GM18499 (cell line): ENCODE measurements around the gene NBAS.
"Not testable (repeated sequence)": the region's sequence is repeated elsewhere in the genome, so short reads cannot be mapped to it uniquely, and the experiment has no call there.

Source experiments
- ATAC-seq: cut with Tn5 transposase; IDR thresholded peaks from one replicate; pipeline ENCODE4 v1.9.1; 2021; ENCODE audit warnings: moderate number of reproducible peaks; ENCODE audit not compliant: insufficient read depth, unreplicated experiment

Gene NBAS

GRCh38 chr2:15284614-15285013 lies 276.5 kb downstream of the NBAS start:
- ATAC-seq, result no peak

DNA sequence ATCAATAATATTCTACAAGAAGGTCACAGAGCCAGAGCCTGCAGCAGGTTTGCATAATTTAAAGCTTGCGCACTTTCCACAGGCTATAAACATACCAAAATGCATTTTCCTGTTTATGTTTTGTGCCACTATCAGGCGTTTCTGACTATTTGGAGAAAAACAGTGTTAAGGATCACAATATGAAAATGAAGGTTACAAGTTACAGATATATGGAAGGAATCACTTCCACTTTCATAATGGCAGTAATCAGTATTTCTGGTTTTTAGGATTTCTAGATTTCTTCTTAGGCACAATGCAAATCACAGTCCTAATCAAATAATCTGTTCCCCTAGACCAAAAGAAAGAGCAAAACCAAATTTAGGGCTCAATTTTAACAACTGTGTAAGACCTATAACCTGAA lies 279.5 kb downstream of the NBAS start:
- no peak for ATAC-seq

DNA sequence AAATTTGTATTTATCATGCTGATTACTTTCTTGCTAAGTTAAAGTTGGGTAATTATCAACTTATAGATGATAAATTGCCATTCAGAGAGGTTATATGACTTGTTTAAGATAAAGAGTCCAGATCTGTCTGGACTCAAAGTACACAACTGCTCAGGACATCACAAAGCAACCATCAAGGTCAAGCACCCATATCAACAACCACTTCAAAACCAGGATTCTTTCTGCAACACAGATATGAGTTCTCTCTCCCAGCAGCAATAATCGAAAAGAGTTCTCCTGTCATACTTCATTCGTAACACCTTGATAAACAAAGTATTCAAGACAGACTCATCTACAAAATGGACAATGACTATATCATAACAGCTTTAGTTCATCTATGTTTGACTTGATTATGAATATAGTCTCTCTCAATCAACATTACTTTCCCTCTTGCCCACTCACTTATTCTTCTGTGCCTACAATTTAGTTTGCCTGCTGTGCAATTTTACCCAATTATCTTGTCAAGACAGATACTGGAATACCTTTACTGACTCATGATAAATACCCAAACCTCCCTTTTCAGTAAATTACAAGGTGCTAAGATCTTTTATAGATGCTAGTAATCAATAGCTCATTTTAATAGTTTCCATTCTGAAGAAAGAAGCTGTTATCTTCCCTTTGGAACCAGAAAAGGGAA lies 281.8 kb downstream of the NBAS start:
- ATAC-seq, result no peak

GRCh38 chr2:15278296-15278695 lies 282.8 kb downstream of the NBAS start:
- ATAC-seq, result no peak

DNA sequence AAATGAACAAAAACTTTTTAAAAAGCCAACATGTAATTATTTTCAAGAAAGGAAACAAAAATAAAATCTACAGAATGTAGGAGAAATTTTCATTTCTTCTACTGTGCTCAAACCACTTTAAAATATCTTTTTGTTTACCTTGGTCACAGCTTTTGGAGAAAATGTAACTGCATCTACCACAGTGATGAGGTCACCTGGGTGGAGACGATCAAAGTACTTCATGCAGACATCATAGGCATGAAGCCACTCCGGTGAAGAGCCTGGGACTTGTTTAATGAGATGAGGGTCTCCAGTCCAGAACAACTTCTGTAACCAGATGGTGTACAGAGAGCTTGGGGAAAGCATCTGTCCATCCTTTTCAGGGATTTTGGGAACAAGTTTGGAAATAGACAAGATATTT lies 285.8 kb downstream of the NBAS start:
- ATAC-seq, result no peak

- ATAC-seq, result no peak
Observed at GRCh38 chr2:15273452-15273851, 287.7 kb downstream of the NBAS start.

DNA sequence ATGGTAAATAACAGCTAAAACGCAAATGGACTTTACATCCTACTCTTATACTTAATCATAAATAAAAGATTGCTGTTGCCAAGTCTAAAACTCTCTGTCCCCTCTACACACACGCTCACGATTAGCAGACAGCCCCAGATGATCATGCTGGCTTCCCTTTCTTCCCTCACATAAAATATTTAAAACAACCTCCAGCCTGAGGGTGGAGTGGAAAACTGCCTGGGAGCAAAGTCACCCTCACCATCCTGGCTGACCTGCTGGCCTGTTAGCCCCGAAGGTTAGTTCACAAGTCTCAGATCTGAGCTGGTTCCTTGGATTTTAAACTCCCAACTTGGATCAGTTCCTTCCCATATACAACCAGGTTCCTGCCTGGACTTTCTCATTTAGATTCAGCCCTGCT lies 288.2 kb downstream of the NBAS start:
- ATAC-seq, result no peak

- no peak for ATAC-seq
Observed at GRCh38 chr2:15271941-15272542, 289.1 kb downstream of the NBAS start.

DNA sequence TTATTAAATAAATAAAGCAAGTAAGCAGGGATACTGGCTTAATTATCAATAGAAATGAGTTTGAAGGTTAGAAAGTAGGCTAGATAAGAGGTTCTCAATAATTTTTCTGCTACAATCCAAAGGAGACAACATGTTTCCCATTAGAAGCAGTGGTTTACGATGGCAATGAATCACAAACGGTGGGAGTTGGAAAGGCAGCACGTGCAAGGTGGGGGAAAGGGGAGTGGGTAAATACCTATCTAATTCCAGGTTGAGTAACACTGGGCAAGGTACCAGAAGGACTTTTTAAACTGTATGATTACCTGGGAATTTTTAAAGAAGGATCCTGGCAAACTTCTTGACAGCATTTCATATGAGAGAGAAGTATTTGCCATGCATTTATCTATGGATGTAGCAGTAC lies 289.9 kb downstream of the NBAS start:
- no peak for ATAC-seq

- ATAC-seq, result no peak
Observed at GRCh38 chr2:15269043-15269442, 292.1 kb downstream of the NBAS start.

- no peak for ATAC-seq
Observed at GRCh38 chr2:15265889-15266288, 295.2 kb downstream of the NBAS start.

- no peak for ATAC-seq
Observed at GRCh38 chr2:15263976-15264685, 297.0 kb downstream of the NBAS start.

- no peak for ATAC-seq
Observed at GRCh38 chr2:15262792-15263191, 298.3 kb downstream of the NBAS start.

GRCh38 chr2:15260835-15261234 lies 300.3 kb downstream of the NBAS start:
- ATAC-seq, result no peak

GRCh38 chr2:15260196-15260595 lies 300.9 kb downstream of the NBAS start:
- ATAC-seq, result no peak

GRCh38 chr2:15259356-15259756 lies 301.8 kb downstream of the NBAS start:
- ATAC-seq, result no peak

DNA sequence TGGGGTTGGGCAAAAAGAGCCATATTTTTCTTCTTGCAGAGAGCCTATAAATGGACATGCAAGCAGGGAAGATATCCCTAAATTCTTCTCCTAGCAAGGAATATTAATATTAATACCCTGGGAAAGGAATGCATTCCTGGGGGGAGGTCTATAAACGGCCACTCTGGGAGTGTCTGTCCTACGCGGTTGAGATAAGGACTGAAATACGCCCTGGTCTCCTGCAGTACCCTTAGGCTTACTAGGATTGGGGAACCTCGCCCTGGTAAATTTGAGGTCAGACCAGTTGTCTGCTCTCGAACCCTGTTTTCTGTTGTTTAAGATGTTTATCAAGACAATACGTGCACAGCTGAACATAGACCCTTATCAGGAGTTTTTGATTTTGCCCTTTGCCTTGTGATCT lies 302.7 kb downstream of the NBAS start:
- ATAC-seq, result not testable (repeated sequence)

GRCh38 chr2:15253835-15254286 lies 307.3 kb downstream of the NBAS start:
- no peak for ATAC-seq

DNA sequence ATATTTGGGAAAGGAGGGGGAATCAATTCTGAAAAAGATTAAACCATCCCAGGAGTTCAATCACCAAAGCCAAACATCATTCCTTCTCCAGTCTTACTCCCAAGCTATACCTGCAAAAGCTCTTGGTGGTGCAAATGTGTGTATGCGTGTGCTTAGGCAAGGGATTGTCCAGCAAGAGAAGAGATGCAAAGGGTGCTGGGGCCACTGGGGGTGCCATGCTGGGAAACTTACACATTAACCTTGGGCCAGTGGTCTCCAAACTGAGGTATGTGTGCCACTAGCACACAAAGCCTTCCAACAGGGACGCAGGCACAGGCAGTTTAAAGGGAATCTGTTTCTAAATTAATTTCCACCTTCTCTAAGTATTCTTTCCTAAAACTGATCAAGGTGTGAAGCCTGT lies 307.9 kb downstream of the NBAS start:
- no peak for ATAC-seq

GRCh38 chr2:15251753-15252152 lies 309.4 kb downstream of the NBAS start:
- no peak for ATAC-seq

GRCh38 chr2:15250946-15251345 lies 310.2 kb downstream of the NBAS start:
- not testable (repeated sequence) for ATAC-seq

- no peak for ATAC-seq
Observed at GRCh38 chr2:15246870-15247269, 314.3 kb downstream of the NBAS start.
